ENCODE results near the gene ZGPAT.
"Not testable (repeated sequence)": the region's sequence is repeated elsewhere in the genome, so short reads cannot be mapped to it uniquely, and the experiment has no call there.

Gene ZGPAT

DNA sequence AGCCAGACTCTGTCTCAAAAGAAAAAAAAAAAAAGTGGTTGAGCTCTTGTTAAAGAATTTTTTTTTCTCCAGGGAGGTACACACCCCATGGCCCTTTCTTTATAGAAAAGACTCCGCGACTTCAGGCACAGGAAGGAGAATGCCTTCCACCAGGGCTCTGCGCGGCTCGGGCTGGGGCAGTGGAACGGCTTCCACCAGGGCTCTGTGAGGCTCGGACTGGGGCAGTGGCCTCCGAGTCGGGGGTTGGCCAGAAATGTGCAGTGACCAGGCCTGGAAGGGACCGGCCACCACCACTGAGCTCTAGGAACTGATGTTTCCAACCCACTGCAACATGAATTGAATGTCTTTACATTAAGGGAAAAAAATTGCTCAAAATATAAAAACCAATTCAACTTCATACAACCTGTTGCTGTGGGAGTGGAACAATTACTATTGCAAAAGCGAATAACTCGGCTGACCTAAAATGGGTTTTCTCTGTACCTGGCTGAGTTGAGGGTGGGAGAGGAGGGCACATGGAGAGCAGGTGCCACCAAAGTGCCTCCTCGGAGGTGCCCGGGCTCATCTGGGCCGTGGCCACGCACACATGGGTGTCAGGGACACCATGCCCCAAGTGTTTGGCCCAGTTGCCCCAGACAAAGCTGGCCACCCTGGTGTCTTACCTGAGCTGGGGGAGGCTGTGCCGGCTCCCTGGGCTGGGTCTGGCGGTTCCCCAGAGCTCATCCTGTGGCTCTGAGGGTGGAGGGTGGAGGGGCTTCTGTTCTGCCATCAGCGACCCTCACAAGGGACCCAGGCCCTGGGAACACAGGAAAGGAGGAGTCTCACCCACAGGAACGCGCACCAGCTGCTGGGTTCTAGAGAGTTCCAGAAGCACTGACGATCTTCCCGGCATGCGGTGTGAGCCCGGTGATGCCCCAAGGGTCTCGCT is 61.0 kb downstream of the ZGPAT start:
- no peak overlapping the region for H3K4me3 Mint-ChIP-seq
- no peaks in the 10 kb centered on the region for H3K27me3 Mint-ChIP-seq
- peaks cover 2% of the 10 kb centered on the region for H3K36me3 Mint-ChIP-seq (ENCODE audit: insufficient read depth)
- H3K4me1 Mint-ChIP-seq = no peaks in the 10 kb centered on the region
- H3K9me3 Mint-ChIP-seq = no peaks in the 10 kb centered on the region
- DNase-seq (ENCODE audit: low spot score in 2 of 2) (no peak), ATAC-seq (replicated peaks; ENCODE audit: extremely low read depth, poor library complexity, severe bottlenecking) (no peak)
- no peak overlapping the region for H3K27ac Mint-ChIP-seq (ENCODE audit: low read depth)

- Mint-ChIP-seq H3K36me3 (ENCODE audit: insufficient read depth) (peaks cover 2% of the 10 kb centered on the region), H3K9me3 (no peaks in the 10 kb centered on the region)
Measured at GRCh38 chr20:63769891-63770474, 62.1 kb downstream of the ZGPAT start.

GRCh38 chr20:63771046-63771707 is 63.3 kb downstream of the ZGPAT start:
- no peaks in the 10 kb centered on the region for H3K9me3 Mint-ChIP-seq
- H3K4me3 Mint-ChIP-seq = no peak overlapping the region
- DNase-seq (ENCODE audit: low spot score in 2 of 2) (no peak), ATAC-seq (replicated peaks; ENCODE audit: extremely low read depth, poor library complexity, severe bottlenecking) (no peak)
- H3K27ac Mint-ChIP-seq (ENCODE audit: low read depth) = no peak overlapping the region
- peaks cover 2% of the 10 kb centered on the region for H3K36me3 Mint-ChIP-seq (ENCODE audit: insufficient read depth)
- no peaks in the 10 kb centered on the region for H3K4me1 Mint-ChIP-seq
- H3K27me3 Mint-ChIP-seq = no peaks in the 10 kb centered on the region

More at GRCh38 chr20:63769891-63770474, 62.1 kb downstream of the ZGPAT start:
- ATAC-seq (replicated peaks; ENCODE audit: extremely low read depth, poor library complexity, severe bottlenecking) (no peak), DNase-seq (ENCODE audit: low spot score in 2 of 2) (no peak)
- no peak overlapping the region for H3K27ac Mint-ChIP-seq (ENCODE audit: low read depth)
- H3K4me3 Mint-ChIP-seq = no peak overlapping the region
- H3K27me3 Mint-ChIP-seq = no peaks in the 10 kb centered on the region
- H3K4me1 Mint-ChIP-seq = no peaks in the 10 kb centered on the region

DNA sequence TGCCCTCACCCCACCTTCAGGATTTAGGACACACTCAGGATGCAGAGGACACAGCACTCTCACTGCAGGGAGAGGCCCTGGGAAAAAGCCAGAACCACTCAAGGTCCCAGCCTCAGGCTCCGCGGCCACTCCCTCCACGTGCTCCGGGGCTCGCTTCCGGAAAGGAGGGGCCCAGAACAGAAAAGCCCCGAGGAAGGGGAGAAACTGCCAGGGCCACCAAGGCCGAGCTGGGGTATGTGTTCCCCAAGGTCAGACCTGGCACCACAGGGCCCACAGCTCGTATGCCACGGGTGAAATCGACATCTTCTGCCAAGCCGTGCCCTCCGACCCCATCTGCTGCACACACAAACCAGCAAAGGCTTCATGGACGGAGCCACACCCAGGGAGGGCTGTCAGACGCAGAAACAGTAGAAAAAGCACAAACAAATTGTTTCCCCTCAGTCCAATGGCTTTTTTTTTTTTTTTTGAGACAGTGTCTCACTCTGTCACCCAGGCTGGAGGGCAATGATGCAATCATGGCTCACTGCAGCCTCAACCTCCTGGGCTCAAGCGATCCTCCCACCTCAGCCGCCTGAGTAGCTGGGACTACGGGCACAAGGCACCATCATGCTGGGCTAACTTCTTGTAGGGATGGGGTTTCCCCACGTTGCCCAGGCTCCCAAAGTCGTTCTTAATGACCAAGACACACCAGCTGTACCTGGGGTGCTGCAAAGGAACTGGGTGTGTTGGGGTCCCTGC is 65.1 kb downstream of the ZGPAT start:
- H3K36me3 Mint-ChIP-seq (ENCODE audit: insufficient read depth) = no peaks in the 10 kb centered on the region
- H3K27me3 Mint-ChIP-seq = no peaks in the 10 kb centered on the region
- DNase-seq (ENCODE audit: low spot score in 2 of 2) (no peak), ATAC-seq (replicated peaks; ENCODE audit: extremely low read depth, poor library complexity, severe bottlenecking) (no peak)
- no peak overlapping the region for H3K27ac Mint-ChIP-seq (ENCODE audit: low read depth)
- H3K9me3 Mint-ChIP-seq = no peaks in the 10 kb centered on the region
- H3K4me3 Mint-ChIP-seq = no peak overlapping the region
- no peaks in the 10 kb centered on the region for H3K4me1 Mint-ChIP-seq

GRCh38 chr20:63773571-63774241 is 65.9 kb downstream of the ZGPAT start:
- Mint-ChIP-seq H3K36me3 (ENCODE audit: insufficient read depth) (peaks cover under 1% of the 10 kb centered on the region), H3K27ac (ENCODE audit: low read depth) (peak overlapping the region; percentile 17), H3K9me3 (no peaks in the 10 kb centered on the region), H3K27me3 (no peaks in the 10 kb centered on the region), H3K4me1 (no peaks in the 10 kb centered on the region), H3K4me3 (no peak overlapping the region)
- no peak for DNase-seq (ENCODE audit: low spot score in 2 of 2)
- no peak for ATAC-seq (replicated peaks; ENCODE audit: extremely low read depth, poor library complexity, severe bottlenecking)

DNA sequence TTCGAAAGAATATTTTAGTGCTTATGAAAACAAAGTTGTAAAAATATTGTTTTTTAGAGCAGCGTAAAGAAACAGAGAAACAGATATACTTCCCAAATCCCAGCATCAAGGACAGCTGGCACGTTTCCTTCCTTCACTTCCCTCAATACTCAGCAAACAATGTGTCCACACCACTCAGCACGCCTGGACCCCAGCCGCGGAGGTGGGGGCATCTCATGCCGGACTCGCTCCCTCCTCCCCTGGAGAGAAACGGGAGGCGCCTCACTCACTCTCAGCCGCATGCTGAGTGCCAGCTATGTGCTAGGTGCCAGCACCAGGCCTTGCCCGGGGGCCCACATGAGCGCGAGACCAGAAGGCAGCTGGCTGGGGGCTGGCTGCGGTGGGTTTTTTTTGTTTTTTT is 66.5 kb downstream of the ZGPAT start:
- no peak for ATAC-seq (replicated peaks; ENCODE audit: extremely low read depth, poor library complexity, severe bottlenecking)
- Mint-ChIP-seq H3K9me3 (no peaks in the 10 kb centered on the region), H3K36me3 (ENCODE audit: insufficient read depth) (peaks cover 1% of the 10 kb centered on the region), H3K27ac (ENCODE audit: low read depth) (peak overlapping the region; percentile 17), H3K4me1 (no peaks in the 10 kb centered on the region), H3K4me3 (no peak overlapping the region), H3K27me3 (no peaks in the 10 kb centered on the region)
- DNase-seq (ENCODE audit: low spot score in 2 of 2) = no peak

DNA sequence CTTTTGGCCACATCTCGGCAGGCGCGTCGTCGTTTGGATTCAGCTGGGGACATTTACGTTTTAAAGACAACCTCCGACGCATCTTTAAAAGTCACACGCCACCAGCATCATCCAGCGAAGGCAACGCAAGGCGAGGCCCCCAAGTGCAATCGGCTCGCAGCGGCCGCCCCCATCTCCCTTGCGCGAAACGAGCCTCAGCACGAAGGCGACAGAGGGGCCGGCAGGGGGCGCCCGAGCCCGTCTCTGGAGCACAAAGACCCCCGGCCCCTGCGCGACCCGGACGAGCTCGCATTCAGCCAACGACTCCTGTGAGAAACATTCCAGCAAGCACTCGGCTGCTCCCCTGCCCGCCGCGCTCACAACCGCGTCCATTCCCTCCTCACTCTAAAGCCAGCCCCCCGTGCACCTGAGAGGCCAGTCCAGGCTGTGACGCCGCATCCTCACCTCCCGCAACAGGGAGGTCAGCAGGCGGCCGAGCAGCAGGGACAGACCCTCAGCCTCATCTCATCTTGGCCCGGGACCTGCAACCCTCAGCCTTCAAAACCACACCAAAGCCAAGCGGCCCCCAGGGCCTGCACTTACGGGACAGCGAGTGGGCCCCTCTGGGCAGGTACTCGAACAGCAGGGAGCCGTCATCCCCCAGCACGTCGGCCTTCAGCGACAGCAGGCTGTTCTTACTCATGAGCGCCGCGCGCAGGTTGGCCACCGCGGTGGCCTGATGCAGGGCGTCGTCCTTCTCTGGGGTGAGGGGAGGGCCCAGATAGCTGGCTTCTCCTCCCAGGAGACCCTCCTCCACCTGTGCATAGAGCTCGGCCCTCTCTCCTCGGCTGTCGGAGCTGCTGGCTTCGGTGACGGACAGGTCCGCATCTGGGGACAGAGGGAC is 67.5 kb downstream of the ZGPAT start:
- H3K36me3 Mint-ChIP-seq (ENCODE audit: insufficient read depth) = peaks cover 1% of the 10 kb centered on the region

DNA sequence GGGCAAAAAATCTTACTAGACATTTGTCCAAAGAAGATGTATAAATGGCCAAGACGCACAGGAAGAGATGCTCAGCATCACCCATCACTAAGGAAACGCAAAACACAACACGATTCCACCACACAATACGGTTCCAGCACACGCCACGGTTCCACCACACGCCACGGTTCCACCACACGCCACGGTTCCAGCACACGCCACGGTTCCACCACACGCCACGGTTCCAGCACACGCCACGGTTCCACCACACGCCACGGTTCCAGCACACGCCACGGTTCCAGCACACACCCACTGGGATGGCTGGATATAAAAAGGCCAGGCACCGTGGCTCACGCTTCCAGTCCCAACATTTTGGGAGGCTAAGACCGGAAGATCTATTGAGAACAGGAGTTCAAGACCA is 69.0 kb downstream of the ZGPAT start:
- H3K36me3 Mint-ChIP-seq (ENCODE audit: insufficient read depth); H3K27ac Mint-ChIP-seq (ENCODE audit: low read depth); H3K9me3 Mint-ChIP-seq; H3K27me3 Mint-ChIP-seq; H3K4me1 Mint-ChIP-seq; ATAC-seq (replicated peaks; ENCODE audit: extremely low read depth, poor library complexity, severe bottlenecking); DNase-seq (ENCODE audit: low spot score in 2 of 2); H3K4me3 Mint-ChIP-seq: not testable (repeated sequence)

More for the DNA sequence above, 67.5 kb downstream of the ZGPAT start:
- Mint-ChIP-seq H3K4me3 (peak overlapping the region; percentile 32), H3K9me3 (no peaks in the 10 kb centered on the region), H3K27ac (ENCODE audit: low read depth) (no peak overlapping the region), H3K4me1 (no peaks in the 10 kb centered on the region), H3K27me3 (no peaks in the 10 kb centered on the region)
- ATAC-seq (replicated peaks; ENCODE audit: extremely low read depth, poor library complexity, severe bottlenecking) (no peak), DNase-seq (ENCODE audit: low spot score in 2 of 2) (no peak)

DNA sequence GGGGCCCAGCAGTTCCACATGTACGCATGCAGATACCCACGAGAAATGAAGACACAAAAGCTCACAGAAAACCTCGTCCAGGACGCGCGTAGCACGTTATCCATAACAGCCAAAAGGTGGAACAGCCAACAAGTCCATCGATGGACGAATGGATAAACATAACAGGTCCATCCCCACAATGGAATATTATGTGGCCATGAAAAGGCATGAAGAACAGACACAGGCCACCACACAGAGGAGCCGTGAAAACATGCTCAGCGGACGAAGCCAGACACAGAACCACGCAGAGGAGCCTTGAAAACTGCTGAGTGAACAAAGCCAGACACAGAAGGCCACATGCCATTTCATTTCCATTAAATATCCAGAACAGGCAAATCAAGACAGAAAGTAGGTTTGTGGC is 69.8 kb downstream of the ZGPAT start:
- H3K27ac Mint-ChIP-seq (ENCODE audit: low read depth) = no peak overlapping the region
- H3K36me3 Mint-ChIP-seq (ENCODE audit: insufficient read depth) = peaks cover 3% of the 10 kb centered on the region
- no peaks in the 10 kb centered on the region for H3K27me3 Mint-ChIP-seq

DNA sequence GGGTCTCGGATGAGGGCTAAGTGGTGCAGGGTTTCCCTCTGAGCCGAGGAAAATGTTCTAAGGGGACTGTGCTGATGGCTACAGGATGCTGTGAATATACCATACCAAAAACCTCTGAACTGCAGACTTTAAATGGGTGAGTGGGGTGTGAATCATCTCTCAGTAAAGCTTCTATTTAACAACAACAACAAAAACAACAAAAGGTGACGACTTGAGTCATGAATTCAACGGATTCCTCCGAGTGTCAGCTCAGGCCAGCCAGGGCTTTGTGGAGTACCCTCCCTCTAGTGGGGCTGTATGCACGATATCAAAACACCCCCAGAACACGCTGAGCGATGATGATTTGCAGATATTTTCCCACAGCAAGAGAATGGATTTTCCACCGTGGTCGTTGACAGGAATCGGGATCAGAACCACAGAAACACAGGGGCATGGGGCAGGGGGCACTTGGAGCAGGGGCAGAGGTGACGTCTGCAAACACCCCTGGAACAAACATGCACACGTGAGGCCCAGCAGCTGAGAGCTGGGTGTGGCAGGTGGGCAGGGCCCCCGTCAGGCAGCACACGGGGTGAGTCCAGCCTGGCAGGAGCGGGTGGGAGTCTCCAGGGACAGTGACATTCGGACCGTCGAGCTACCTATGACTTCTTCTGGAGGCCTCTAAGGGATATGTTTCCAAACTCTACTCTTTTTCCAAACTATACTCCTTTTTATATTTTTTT is 70.4 kb downstream of the ZGPAT start:
- Mint-ChIP-seq H3K36me3 (ENCODE audit: insufficient read depth) (peaks cover 3% of the 10 kb centered on the region), H3K4me1 (peaks cover 15% of the 10 kb centered on the region), H3K27me3 (no peaks in the 10 kb centered on the region), H3K27ac (ENCODE audit: low read depth) (no peak overlapping the region), H3K4me3 (no peak overlapping the region), H3K9me3 (no peaks in the 10 kb centered on the region)
- ATAC-seq (replicated peaks; ENCODE audit: extremely low read depth, poor library complexity, severe bottlenecking) (no peak), DNase-seq (ENCODE audit: low spot score in 2 of 2) (no peak)

More for the DNA sequence above, 69.8 kb downstream of the ZGPAT start:
- peaks cover 13% of the 10 kb centered on the region for H3K4me1 Mint-ChIP-seq
- no peaks in the 10 kb centered on the region for H3K9me3 Mint-ChIP-seq
- DNase-seq (ENCODE audit: low spot score in 2 of 2) (no peak), ATAC-seq (replicated peaks; ENCODE audit: extremely low read depth, poor library complexity, severe bottlenecking) (no peak)
- H3K4me3 Mint-ChIP-seq = no peak overlapping the region

GRCh38 chr20:63778857-63779256 is 71.0 kb downstream of the ZGPAT start:
- no peak for DNase-seq (ENCODE audit: low spot score in 2 of 2)
- H3K27ac Mint-ChIP-seq (ENCODE audit: low read depth) = no peak overlapping the region
- H3K4me1 Mint-ChIP-seq = peaks cover 15% of the 10 kb centered on the region
- no peak for ATAC-seq (replicated peaks; ENCODE audit: extremely low read depth, poor library complexity, severe bottlenecking)
- no peaks in the 10 kb centered on the region for H3K27me3 Mint-ChIP-seq
- H3K4me3 Mint-ChIP-seq = no peak overlapping the region
- H3K36me3 Mint-ChIP-seq (ENCODE audit: insufficient read depth) = peaks cover 3% of the 10 kb centered on the region
- no peaks in the 10 kb centered on the region for H3K9me3 Mint-ChIP-seq

All from central memory CD8-positive, alpha-beta T cell (primary cell).